ENCODE data around the gene RCOR1. TPM values are rescaled to one million over a fixed set of nuclear protein-coding genes. Genes with fewer than 3 reads are reported as not detected.

RCOR1 gene
- total RNA-seq, 1 experiment from 2014 or later: 25.4 TPM

DNA sequence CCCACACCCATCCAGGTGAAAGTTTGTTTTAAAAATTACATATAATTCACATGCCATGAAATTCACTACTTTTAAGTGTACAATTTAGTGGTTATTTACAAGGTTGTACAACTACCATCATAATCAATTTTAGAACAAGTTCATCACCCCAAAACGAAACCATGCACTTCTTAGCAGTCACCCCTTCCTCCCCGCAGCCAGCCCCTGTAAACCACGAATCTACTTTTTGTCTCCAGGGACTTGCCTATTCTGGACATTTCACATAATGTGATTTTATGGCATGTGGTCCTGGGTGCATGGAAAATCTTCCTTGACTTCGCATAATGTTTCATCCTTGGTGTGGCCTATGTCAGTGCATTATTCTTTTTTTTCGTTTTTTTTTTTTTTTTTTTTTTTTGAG lies 165.6 kb downstream of the RCOR1 start (continued):
- TF ChIP-seq, protein P1, sequence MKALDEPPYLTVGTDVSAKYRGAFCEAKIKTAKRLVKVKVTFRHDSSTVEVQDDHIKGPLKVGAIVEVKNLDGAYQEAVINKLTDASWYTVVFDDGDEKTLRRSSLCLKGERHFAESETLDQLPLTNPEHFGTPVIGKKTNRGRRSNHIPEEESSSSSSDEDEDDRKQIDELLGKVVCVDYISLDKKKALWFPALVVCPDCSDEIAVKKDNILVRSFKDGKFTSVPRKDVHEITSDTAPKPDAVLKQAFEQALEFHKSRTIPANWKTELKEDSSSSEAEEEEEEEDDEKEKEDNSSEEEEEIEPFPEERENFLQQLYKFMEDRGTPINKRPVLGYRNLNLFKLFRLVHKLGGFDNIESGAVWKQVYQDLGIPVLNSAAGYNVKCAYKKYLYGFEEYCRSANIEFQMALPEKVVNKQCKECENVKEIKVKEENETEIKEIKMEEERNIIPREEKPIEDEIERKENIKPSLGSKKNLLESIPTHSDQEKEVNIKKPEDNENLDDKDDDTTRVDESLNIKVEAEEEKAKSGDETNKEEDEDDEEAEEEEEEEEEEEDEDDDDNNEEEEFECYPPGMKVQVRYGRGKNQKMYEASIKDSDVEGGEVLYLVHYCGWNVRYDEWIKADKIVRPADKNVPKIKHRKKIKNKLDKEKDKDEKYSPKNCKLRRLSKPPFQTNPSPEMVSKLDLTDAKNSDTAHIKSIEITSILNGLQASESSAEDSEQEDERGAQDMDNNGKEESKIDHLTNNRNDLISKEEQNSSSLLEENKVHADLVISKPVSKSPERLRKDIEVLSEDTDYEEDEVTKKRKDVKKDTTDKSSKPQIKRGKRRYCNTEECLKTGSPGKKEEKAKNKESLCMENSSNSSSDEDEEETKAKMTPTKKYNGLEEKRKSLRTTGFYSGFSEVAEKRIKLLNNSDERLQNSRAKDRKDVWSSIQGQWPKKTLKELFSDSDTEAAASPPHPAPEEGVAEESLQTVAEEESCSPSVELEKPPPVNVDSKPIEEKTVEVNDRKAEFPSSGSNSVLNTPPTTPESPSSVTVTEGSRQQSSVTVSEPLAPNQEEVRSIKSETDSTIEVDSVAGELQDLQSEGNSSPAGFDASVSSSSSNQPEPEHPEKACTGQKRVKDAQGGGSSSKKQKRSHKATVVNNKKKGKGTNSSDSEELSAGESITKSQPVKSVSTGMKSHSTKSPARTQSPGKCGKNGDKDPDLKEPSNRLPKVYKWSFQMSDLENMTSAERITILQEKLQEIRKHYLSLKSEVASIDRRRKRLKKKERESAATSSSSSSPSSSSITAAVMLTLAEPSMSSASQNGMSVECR (CRISPR knock-in tag; IDR thresholded peaks at IDR 0.05; ENCODE audit: borderline replicate concordance): no peak
- TF ChIP-seq NFYB (CRISPR knock-in tag; conservative IDR thresholded peaks at IDR 0.05; ENCODE audit: low read depth) (no peak), JUN (CRISPR knock-in tag; IDR thresholded peaks at IDR 0.05) (no peak)

- Mint-ChIP-seq H3K9me3 (no peaks in the 10 kb centered on the region; the same call in 1 of the 2 replicates), H3K36me3 (no peaks in the 10 kb centered on the region), H3K4me1 (peaks cover 32% of the 10 kb centered on the region), H3K27me3 (ENCODE audit: low read depth) (no peaks in the 10 kb centered on the region; the same call in 1 of the 2 replicates), H3K27ac (peak overlapping the region; percentile 60; the same call in 1 of the 2 replicates), H3K4me3 (no peak overlapping the region; the same call in 1 of the 2 replicates)
- ATAC-seq: peak; percentile 52
- TF ChIP-seq TEAD1 (CRISPR knock-in tag; IDR thresholded peaks at IDR 0.05): no peak
- TF ChIP-seq, protein P2, sequence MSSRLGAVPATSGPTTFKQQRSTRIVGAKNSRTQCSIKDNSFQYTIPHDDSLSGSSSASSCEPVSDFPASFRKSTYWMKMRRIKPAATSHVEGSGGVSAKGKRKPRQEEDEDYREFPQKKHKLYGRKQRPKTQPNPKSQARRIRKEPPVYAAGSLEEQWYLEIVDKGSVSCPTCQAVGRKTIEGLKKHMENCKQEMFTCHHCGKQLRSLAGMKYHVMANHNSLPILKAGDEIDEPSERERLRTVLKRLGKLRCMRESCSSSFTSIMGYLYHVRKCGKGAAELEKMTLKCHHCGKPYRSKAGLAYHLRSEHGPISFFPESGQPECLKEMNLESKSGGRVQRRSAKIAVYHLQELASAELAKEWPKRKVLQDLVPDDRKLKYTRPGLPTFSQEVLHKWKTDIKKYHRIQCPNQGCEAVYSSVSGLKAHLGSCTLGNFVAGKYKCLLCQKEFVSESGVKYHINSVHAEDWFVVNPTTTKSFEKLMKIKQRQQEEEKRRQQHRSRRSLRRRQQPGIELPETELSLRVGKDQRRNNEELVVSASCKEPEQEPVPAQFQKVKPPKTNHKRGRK (CRISPR knock-in tag; IDR thresholded peaks at IDR 0.05; ENCODE audit: borderline replicate concordance): no peak
- no peak for TF ChIP-seq JAZF1 (CRISPR knock-in tag; IDR thresholded peaks at IDR 0.05)
- TF ChIP-seq EMX1 (CRISPR knock-in tag; IDR thresholded peaks at IDR 0.05): no peak
- TF ChIP-seq AFF4 (CRISPR knock-in tag; IDR thresholded peaks at IDR 0.05; ENCODE audit: borderline replicate concordance): no peak
- TF ChIP-seq, protein P3, sequence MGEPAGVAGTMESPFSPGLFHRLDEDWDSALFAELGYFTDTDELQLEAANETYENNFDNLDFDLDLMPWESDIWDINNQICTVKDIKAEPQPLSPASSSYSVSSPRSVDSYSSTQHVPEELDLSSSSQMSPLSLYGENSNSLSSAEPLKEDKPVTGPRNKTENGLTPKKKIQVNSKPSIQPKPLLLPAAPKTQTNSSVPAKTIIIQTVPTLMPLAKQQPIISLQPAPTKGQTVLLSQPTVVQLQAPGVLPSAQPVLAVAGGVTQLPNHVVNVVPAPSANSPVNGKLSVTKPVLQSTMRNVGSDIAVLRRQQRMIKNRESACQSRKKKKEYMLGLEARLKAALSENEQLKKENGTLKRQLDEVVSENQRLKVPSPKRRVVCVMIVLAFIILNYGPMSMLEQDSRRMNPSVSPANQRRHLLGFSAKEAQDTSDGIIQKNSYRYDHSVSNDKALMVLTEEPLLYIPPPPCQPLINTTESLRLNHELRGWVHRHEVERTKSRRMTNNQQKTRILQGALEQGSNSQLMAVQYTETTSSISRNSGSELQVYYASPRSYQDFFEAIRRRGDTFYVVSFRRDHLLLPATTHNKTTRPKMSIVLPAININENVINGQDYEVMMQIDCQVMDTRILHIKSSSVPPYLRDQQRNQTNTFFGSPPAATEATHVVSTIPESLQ (CRISPR knock-in tag; IDR thresholded peaks at IDR 0.05): no peak
- no peak for TF ChIP-seq CBFB (CRISPR knock-in tag; IDR thresholded peaks at IDR 0.05; ENCODE audit: low read depth)
- TF ChIP-seq ZBTB43 (CRISPR knock-in tag; IDR thresholded peaks at IDR 0.05): no peak
- TF ChIP-seq, protein P1 (CRISPR knock-in tag; IDR thresholded peaks at IDR 0.05; ENCODE audit: borderline replicate concordance): no peak
- no peak for TF ChIP-seq HMGA2 (CRISPR knock-in tag; IDR thresholded peaks at IDR 0.05)
- no peak for DNase-seq (ENCODE audit: low spot score)
- POLR2A ChIA-PET: interaction anchor here (0.6 to 0.7 kb wide), 2 partner anchors 66 to 154 kb away, joined by 3 to 7 read pairs; no protein-coding TSS in a partner anchor
- CTCF ChIA-PET: interaction anchor here (0.7 to 3.7 kb wide), 13 partner anchors 9 to 321 kb away, joined by 3 to 33 read pairs (median 4); no protein-coding TSS in a partner anchor
Observed at GRCh38 chr14:102759456-102760187, 167.2 kb downstream of the RCOR1 start.
